GM21717 (cell line): Measurements from ENCODE around the gene NUP214.
"Not testable (repeated sequence)": the region's sequence is repeated elsewhere in the genome, so short reads cannot be mapped to it uniquely, and the experiment has no call there.

ENCODE experiments used
- ATAC-seq: cut with Tn5 transposase; IDR thresholded peaks from one replicate; pipeline ENCODE4 v1.9.1; 2021; ENCODE audit warnings: mild to moderate bottlenecking, moderate library complexity; ENCODE audit not compliant: unreplicated experiment

NUP214 gene

DNA sequence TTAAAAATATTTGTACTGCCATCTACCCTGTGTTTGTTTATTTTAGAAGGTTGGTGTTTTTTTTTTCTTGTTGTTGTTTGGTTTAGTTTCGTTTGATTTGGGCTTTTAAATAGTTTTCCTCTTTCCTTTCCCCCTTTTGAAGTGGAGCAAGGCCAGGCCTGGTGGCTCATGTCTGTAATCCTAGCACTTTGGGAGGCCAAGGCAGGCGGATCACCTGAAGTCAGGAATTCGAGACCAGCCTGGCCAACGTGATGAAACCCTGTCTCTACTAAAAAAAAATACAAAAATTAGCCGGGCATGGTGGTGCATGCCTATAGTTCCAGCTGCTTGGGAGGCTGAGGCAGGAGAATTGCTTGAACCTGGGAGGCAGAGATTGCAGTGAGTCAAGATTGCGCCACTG lies 65.6 kb downstream of the NUP214 start:
- not testable (repeated sequence) for ATAC-seq

GRCh38 chr9:131191857-131192256 lies 66.5 kb downstream of the NUP214 start:
- ATAC-seq = no peak

- ATAC-seq = no peak
Measured at GRCh38 chr9:131193051-131193450, 67.7 kb downstream of the NUP214 start.

DNA sequence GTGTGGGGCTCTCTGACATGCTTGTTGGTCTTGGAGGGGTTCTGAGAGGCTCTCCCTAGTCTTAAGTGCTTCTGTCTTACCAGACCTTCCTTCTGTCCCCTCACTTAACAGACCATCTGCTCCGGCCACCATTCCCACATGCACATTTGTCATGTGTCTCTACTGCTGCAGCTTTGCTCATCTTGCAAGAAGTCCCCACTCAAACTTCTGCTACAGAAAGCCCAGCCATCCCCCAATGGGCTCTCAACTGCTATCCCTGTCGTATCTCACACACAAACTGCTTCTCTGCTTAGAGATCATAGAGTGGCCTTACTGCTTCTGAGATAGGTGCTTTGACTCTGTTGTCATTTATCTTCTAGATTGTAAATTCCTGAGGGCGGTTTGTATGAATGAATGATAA lies 69.4 kb downstream of the NUP214 start:
- ATAC-seq = no peak

DNA sequence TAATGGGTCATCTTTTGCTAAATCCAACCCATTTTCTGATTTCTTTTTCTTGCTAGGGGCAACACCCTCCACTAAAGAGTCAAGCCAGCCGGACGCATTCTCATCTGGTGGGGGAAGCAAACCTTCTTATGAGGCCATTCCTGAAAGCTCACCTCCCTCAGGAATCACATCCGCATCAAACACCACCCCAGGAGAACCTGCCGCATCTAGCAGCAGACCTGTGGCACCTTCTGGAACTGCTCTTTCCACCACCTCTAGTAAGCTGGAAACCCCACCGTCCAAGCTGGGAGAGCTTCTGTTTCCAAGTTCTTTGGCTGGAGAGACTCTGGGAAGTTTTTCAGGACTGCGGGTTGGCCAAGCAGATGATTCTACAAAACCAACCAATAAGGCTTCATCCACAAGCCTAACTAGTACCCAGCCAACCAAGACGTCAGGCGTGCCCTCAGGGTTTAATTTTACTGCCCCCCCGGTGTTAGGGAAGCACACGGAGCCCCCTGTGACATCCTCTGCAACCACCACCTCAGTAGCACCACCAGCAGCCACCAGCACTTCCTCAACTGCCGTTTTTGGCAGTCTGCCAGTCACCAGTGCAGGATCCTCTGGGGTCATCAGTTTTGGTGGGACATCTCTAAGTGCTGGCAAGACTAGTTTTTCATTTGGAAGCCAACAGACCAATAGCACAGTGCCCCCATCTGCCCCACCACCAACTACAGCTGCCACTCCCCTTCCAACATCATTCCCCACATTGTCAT lies 72.0 kb downstream of the NUP214 start:
- ATAC-seq = no peak

DNA sequence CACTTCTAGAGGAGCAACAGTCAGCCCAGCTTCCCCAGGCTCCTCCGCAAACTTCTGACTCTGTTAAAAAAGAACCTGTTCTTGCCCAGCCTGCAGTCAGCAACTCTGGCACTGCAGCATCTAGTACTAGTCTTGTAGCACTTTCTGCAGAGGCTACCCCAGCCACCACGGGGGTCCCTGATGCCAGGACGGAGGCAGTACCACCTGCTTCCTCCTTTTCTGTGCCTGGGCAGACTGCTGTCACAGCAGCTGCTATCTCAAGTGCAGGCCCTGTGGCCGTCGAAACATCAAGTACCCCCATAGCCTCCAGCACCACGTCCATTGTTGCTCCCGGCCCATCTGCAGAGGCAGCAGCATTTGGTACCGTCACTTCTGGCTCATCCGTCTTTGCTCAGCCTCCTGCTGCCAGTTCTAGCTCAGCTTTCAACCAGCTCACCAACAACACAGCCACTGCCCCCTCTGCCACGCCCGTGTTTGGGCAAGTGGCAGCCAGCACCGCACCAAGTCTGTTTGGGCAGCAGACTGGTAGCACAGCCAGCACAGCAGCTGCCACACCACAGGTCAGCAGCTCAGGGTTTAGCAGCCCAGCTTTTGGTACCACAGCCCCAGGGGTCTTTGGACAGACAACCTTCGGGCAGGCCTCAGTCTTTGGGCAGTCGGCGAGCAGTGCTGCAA lies 72.8 kb downstream of the NUP214 start:
- ATAC-seq = no peak

GRCh38 chr9:131201856-131202255 lies 76.5 kb downstream of the NUP214 start:
- ATAC-seq = no peak

DNA sequence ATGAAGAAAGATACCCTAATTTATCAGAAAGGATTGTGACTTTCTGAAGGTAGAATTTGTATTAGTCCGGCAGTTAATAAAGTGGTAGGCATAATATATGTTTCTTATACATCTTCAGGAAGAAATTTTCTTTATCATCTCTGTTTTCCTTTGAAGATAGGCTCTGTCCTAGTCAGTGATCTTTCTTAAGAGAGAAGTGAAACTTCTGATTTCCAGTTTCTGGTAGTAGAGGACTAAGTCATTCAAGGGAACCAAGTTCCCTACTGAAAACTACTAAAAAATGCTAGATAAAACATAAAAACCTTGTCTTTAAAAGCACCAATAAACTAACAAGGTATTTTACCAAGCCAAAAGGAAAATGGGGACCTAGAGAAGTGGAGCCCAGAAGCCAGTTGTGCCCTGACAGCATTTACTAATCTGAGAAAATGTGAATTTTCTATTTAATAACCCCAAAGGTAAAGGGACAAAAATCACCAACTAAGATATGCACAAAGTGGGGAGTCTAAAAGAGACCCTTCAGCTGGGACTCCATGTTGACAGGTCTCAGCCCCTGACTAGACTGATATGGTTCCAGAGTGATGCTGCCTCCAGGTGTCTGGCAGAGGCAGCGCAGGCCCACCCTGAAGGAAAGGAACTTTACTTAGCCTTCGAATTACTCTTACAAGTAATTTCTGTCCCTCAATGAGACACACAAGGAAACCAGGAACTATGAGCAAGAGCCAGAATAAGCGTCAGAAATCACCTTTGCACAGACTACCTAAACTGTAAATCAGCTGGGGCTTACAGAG lies 78.2 kb downstream of the NUP214 start:
- ATAC-seq = no peak

DNA sequence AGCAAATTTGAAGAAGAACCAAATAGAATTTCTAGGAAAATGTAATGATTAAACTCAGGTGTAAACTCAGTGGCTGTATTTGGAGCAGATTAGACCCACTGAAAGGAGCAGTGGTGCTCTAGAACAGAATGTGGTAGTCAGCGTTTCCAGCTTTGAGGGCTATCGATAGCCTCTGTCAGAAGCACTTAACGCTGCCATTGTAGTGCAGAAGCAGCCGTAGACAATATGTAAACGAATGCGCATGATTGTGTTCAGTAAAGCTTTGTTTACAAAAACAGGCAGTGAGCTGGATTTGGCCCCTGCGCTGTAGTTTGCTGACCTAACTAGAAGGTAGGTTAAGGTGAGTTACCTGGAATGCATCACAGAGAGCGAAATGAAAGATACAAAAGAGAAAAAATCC lies 78.9 kb downstream of the NUP214 start:
- no peak for ATAC-seq

DNA sequence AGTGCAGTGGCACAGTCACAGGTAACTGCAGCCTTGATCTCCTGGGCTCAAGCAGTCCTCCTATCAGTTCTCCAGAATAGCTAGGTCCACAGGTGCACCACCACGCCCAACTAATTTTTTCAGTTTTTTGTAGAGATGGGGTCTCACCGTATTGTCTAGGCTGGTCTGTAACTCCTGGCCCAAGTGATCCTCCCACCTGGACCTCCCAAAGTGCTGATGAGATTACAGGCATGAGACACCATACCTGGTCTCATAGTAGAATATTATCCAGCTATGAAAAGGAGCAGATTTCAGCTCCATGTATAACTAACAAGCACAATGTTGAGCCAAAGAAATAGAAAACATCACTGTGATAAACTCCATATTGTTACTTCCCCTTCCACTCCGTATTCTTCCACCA lies 81.1 kb downstream of the NUP214 start:
- ATAC-seq = no peak

- ATAC-seq = not testable (repeated sequence)
Measured at GRCh38 chr9:131211920-131212319, 86.5 kb downstream of the NUP214 start.

- ATAC-seq = no peak
Measured at GRCh38 chr9:131214286-131214856, 89.0 kb downstream of the NUP214 start.

DNA sequence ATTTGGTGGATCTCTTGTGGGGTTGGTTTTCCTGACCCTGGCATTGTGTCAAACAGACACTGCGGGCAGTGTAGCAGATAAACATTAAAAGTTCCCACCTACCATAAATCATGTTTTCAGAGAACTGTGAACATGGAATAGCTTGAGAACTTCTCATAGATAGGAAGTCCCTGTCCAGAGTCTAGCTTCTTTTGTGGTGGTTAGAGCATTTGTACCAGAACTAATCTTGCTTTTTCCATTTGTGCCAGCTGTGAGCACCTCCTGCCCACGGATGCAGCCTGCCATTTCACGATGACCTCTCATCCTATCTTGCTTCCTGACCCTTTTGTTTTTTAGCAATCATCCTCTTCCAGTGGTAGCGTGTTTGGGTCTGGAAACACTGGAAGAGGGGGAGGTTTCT lies 89.5 kb downstream of the NUP214 start:
- ATAC-seq = no peak

- no peak for ATAC-seq
Measured at GRCh38 chr9:131216806-131217205, 91.4 kb downstream of the NUP214 start.

GRCh38 chr9:131217331-131218031 lies 92.1 kb downstream of the NUP214 start:
- no peak for ATAC-seq

DNA sequence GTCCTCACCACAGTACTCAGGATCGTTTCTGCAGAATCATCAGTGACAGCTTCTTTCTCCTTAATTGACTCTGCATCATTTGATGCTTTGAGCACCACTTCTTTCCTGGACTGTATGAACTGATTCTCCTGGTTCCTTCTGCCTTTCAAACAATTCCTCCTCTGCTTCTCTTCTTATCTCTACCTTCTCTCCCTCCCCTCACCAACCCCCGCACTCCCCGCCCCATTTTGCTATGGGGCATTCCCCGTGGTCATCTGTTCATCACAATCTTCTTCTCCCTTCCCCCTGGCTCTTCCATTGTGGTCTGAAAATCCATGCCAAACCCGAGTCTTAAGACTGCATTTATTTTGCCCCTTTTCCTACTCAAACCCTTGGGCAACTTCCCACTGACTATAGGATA lies 93.0 kb downstream of the NUP214 start:
- no peak for ATAC-seq

DNA sequence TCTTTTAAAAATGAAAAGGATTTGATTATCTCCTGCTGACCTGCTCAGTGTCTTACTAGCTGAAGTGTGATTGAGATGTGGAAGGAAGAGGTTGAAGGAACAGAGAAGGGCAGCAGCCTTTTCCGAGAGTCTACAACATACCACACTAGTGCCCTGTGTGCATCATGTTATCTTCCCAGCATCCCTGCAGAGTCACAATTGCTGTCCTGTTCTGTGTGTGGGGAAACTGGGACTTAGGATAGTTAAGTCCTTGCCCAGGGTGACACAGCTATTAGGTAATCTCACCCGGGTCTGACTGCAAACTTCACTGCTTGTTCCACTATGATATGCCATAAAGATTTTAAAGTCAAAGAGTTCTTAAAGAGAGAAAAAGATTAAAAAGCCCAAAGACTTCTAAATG lies 95.1 kb downstream of the NUP214 start:
- ATAC-seq = no peak

DNA sequence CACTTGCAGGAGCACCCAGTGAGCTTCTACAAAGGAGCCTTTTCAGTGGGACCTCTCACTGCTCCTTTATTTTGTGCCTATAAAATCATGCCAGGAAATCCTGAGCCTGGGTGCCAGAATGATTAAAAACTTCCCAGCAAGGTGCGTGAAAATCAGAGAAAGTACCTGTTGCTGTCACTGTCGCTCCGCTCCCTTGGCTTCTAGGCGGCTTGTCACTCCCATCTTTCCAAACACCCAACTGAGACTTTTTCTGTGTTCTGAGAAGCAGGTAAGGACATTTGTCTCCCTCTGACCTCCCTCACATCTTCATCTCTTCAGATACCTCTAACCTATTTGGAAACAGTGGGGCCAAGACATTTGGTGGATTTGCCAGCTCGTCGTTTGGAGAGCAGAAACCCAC lies 97.1 kb downstream of the NUP214 start:
- ATAC-seq = no peak

DNA sequence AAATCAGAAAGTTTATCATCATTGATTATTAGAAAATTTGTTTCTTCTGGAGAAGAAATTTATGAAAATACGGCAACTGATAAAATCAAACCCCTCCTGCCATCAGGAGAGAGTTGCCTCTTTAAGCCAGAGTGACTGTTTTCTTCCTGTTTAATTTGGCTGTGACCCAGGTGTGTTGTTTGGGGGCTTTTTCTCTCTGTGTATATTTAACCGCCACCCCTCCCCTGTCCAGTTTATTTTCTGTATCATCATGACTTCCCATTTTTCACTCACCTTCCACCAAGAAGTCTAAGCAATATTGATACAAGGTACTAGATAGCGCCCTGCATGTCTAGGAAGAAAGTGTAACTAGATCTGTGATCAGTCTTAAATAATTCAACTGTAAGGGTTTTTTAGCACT lies 100.8 kb downstream of the NUP214 start:
- no peak for ATAC-seq

DNA sequence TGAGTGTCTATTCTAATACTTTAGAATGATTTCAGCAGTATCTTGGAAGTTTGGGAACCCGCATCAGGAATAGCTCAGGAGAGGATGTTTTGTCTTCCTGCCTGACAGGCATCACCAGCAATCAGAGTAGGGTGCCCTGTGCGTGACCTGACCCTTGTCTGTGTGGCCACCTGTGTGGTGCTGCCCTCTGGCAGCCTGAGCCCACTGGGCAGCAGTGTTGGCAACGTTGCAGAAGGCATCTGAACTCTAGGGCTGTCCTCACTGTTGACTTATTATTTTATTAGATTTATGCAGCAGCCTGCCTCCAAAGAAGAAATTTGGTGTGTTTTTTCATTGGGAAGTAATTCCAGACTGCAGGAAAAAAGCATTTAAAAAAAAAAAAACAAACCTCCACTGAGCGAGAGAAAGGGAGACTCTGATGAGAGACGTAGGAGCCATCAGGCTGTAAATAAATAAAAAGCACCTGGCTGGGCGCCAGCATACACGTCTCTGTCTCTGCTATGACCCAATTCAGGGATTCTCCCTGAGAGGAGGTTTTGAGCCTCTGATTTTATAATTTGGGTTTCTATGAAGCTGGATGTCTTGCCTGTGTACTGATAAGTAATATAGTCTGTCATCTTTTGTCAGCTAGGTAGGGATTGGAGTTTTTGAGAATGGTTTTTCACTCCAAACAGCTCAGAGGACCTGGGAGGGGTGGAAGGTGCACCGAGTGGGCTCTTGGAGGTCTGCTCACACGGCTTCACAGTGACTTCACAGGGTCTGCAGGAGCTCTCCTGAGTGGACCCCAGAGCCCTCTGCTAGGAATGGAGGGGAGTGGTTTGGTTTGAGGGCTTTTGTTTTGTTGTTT lies 101.9 kb downstream of the NUP214 start:
- no peak for ATAC-seq
